Stimulated activated CD8-positive, alpha-beta memory T cell treated with anti-CD3 and anti-CD28 coated beads, Interleukin-7, amount 100 ng/mL, for 4 hours (primary cell): ENCODE results near the gene BRINP3.
"Not testable (repeated sequence)": the region's sequence is repeated elsewhere in the genome, so short reads cannot be mapped to it uniquely, and the experiment has no call there.

Experiments
- DNase-seq, 2 donors: peaks; one replicate each; pipeline ENCODE4 v3.0.0-alpha.2; 2020; ENCODE audit warnings: low read depth in 2 of 2

Gene BRINP3

DNA sequence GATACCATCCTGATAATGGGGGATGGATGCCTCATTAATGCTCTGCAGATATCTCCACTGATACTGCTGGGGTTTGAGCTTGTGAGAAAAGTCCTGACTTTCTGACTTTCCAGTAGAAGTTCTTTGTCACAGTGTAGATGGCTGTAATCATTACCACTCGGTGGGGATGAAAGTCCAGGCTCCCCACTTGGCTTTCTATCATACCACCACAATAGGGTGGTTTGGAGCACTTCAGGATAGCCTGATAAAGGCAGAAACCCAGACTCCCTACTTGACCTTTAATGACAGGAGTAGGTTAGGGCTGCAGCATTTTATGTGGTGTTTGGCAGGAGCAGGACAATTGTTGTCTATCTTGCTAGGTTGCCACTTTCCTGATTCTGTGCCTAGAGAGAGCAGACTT lies 294.1 kb downstream of the BRINP3 start:
- no peak for DNase-seq

- DNase-seq = no peak
These were observed 297.8 kb downstream of the BRINP3 start for GRCh38 chr1:190179817-190180216.

- no peak for DNase-seq
These were observed 298.8 kb downstream of the BRINP3 start for GRCh38 chr1:190178827-190179226.

GRCh38 chr1:190177555-190177954 lies 300.1 kb downstream of the BRINP3 start:
- DNase-seq = no peak

DNA sequence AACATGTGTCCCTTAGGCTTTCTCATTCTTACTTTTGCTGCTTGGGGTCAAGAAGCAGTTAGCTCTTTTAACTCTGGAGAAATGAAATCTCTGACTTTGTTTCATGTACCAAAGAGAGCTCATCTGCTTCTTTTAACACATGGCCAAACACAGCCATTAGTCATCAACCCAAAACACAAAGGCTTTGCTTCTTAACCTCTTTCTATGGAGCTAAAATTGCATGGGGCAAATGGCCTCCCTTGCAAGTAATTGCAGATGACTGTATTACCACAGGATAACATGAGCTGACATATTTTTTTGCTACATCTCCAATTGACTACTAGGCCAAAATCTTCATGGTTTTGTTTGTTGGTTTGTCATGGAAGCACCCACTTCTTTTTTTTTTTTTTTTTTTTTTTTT lies 300.9 kb downstream of the BRINP3 start:
- no peak for DNase-seq

DNA sequence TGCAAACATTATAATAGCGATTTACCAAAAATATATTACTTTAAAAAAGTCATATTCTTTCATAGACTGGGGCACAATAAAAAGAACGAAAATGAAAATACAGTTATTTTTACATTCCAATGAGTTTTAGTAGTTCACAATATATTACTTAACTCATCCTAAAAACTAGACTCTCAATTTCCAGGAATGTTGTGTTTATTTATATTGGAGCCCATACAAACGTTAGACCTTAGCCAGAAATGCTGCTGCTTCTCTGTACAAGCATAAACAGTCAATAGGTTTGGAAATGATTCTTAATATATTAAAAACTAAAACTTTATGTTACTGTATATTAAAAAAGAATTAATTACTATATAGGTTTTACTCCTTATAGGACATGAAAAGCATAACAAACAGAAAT lies 302.3 kb downstream of the BRINP3 start:
- DNase-seq = no peak

GRCh38 chr1:190172651-190173430 lies 304.8 kb downstream of the BRINP3 start:
- DNase-seq = no peak

- no peak for DNase-seq
These were observed 307.3 kb downstream of the BRINP3 start for GRCh38 chr1:190170321-190170720.

DNA sequence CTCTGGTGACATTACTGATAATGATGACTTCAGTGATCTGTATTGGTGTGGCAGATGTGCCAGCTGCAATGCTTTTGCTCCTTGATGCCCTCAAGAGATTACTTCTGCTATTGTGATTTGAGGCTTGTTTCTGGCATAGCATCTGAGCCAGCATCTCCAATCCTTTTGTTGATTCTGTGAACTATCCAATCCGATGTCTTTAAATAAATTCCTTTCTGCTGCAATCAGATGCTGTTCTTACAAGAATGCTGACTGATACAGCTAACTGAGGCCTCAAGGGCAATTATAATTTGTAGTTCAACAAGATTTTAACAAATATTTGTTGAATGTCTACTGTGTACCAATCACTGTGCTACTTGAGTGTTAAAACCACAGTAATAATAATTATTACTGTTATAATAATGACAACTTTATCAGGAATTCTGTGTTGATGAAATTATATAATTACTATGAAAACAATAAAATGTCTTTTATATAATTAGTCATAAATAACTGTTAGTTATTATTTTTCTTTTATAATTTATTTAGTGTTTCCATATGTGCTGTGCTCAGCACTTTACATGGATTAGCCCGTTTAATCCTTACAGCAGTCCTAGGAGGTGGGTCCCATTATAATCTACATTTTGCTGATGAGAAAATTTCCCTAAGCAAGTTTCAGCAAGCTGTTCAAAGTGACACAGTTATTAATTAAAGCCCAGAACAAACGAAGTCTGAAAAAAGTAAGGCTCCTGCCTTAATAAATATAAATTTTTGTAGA lies 308.2 kb downstream of the BRINP3 start:
- no peak for DNase-seq

DNA sequence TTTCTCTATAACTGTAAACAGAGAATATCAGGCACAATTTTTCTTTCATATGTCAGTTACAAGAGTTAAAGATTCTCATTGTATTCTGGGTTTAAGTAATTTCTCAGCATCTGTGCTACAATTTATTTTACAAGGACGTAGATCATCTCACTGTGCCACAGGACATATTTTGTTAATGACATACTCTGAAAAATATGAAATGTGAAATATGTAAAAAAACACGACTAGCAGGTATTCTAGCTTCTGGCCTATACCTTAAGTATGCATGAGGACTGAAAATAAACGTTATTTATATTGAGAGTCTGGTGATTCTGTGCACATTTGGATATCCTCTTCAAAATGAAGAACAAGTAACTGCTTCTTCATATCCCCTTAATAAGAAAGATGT lies 308.8 kb downstream of the BRINP3 start:
- no peak for DNase-seq

- no peak for DNase-seq
These were observed 309.4 kb downstream of the BRINP3 start for GRCh38 chr1:190168116-190168892.

GRCh38 chr1:190159146-190159545 lies 318.5 kb downstream of the BRINP3 start:
- no peak for DNase-seq

GRCh38 chr1:190154744-190155143 lies 322.9 kb downstream of the BRINP3 start:
- DNase-seq = no peak

DNA sequence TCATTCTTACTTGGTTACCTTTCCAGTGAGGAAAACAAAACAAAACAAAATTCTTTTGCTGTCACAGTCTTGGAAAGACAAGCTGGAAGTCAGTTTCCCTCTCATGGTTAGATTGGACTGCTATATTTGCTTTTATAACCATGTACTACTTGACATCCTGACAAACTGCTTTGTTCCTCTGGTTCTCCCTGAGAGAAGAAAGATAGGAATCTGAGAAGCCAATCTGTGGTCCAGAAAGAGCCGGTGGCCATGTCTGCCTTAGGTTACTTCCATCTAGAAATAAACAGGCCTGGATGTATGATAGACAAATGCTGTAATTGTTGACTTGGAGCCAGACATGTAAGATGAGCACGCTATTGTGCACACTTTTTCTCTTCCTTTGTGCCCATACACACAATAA lies 330.0 kb downstream of the BRINP3 start:
- DNase-seq = no peak

DNA sequence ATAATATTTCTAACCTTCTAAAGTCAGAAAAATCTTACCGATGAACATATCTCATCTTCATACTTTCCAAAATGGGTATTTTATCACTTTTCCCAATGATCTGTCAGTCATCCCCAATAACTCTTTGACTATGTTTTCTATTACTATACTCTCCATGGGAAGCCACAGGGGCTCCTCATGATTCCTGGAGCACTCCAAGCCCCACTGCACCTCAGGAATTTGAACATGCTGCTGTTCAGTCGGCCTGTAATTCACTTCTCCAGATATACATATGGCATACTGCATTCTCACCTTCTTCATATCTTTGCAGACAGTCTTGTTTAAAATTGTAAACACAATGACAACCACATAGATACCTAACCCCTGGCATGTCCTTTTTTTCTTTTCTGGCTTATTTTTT lies 333.0 kb downstream of the BRINP3 start:
- DNase-seq = no peak

GRCh38 chr1:190140644-190141043 lies 337.0 kb downstream of the BRINP3 start:
- no peak for DNase-seq

- no peak for DNase-seq
These were observed 339.0 kb downstream of the BRINP3 start for GRCh38 chr1:190138702-190139101.

DNA sequence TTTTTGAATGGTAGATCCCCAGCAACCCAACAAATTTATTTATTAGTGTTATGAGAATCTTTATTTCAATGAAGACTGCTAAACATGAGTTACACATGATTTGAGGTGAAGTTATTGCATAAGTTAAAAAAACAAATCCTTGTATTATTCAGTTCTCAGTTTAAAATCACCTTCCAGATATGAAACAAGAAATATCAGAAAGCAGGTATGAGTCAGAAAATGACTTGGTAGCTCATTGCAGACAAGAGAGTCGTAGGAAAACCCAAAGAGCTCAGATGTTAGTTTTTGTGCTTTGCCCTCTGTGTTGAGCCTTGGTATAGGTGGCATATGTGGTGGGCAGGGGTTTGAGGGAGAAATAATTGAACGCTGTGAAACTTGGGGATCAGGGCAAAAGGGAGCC lies 339.4 kb downstream of the BRINP3 start:
- no peak for DNase-seq

DNA sequence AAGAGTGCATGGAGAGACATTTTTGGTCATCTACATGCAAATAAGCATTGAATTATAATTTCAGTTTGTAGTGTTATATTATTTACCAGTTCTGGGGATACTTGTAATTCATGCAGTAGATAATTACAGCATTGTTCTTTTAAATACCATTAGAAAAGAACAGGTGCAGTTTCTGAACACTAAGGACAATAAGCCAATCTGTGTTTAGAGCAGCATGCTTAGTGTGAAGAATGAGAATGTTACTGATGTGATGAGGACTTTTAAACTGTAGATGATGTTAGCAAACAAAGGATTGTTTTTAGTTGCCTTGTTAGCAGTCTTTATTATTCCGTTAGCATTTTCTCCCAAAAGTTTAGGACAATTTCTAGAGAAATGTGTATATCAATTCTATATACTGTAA lies 348.3 kb downstream of the BRINP3 start:
- no peak for DNase-seq

- no peak for DNase-seq
These were observed 350.9 kb downstream of the BRINP3 start for GRCh38 chr1:190126728-190127127.

- DNase-seq = no peak
These were observed 353.6 kb downstream of the BRINP3 start for GRCh38 chr1:190124068-190124467.

DNA sequence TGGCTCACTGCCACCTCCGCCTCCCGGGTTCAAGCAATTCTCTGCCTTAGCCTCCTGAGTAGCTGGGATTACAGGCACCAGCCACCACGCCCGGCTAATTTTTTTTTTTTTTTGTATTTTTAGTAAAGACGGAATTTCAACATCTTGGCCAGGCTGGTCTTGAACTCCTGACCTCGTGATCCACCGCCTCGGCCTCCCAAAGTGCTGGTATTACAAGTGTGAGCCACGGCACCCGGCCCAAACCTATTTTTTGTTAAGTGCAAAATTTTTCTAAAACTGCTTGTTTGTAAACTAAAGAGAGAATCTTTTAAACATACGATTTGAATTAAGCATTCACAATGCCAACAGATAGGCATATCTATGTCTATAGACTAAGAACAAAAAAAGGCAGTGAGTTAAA lies 357.1 kb downstream of the BRINP3 start:
- DNase-seq = not testable (repeated sequence)

DNA sequence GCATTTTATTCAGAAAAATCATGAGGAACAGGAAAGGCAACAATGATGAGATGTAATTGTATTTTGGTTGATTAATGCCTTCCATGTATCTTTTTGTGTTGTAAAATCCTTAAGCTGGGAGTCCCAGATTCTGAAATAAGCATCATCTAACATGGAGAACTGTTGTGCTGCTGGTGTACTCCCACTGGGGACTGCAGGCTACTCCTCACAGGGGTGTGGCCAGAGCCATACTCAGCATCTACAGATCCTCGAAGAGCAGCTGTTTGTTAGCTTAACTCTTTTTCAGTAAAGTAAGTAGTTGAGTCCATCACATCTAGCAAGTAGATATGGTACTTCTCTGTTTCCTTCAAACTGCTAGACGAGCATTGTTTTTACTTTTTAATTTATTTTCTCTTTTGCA lies 358.0 kb downstream of the BRINP3 start:
- no peak for DNase-seq
